HG03039 (cell line): Measurements from ENCODE around the gene TXLNB.
A peak's percentile ranks its signal among the peaks of the same experiment; 100 is the strongest.
"Not testable (repeated sequence)": the region's sequence is repeated elsewhere in the genome, so short reads cannot be mapped to it uniquely, and the experiment has no call there.

Experiments used
- ATAC-seq: cut with Tn5 transposase; IDR thresholded peaks from one replicate; pipeline ENCODE4 v1.9.1; 2021; ENCODE audit warnings: mild to moderate bottlenecking, moderate library complexity; ENCODE audit not compliant: unreplicated experiment

TXLNB gene

GRCh38 chr6:139240161-139241010 is 51.4 kb downstream of the TXLNB start:
- ATAC-seq = no peak

GRCh38 chr6:139239064-139239463 is 52.7 kb downstream of the TXLNB start:
- ATAC-seq = no peak

- ATAC-seq = no peak
These were observed 55.7 kb downstream of the TXLNB start for GRCh38 chr6:139236105-139236504.

- ATAC-seq = no peak
These were observed 56.1 kb downstream of the TXLNB start for GRCh38 chr6:139235661-139236060.

GRCh38 chr6:139234193-139234592 is 57.6 kb downstream of the TXLNB start:
- not testable (repeated sequence) for ATAC-seq

- ATAC-seq = no peak
These were observed 60.6 kb downstream of the TXLNB start for GRCh38 chr6:139231206-139231605.

- ATAC-seq = no peak
These were observed 61.4 kb downstream of the TXLNB start for GRCh38 chr6:139230391-139230840.

- not testable (repeated sequence) for ATAC-seq
These were observed 63.4 kb downstream of the TXLNB start for GRCh38 chr6:139228387-139228786.

GRCh38 chr6:139219746-139220145 is 72.1 kb downstream of the TXLNB start:
- ATAC-seq = no peak

GRCh38 chr6:139219271-139219729 is 72.5 kb downstream of the TXLNB start:
- ATAC-seq = peak; percentile 100

GRCh38 chr6:139212460-139212859 is 79.3 kb downstream of the TXLNB start:
- not testable (repeated sequence) for ATAC-seq

- not testable (repeated sequence) for ATAC-seq
These were observed 81.0 kb downstream of the TXLNB start for GRCh38 chr6:139210766-139211165.

- ATAC-seq = no peak
These were observed 86.0 kb downstream of the TXLNB start for GRCh38 chr6:139205843-139206242.

GRCh38 chr6:139204978-139205377 is 86.8 kb downstream of the TXLNB start:
- ATAC-seq = no peak

GRCh38 chr6:139201378-139201777 is 90.4 kb downstream of the TXLNB start:
- ATAC-seq = no peak

- ATAC-seq = no peak
These were observed 93.1 kb downstream of the TXLNB start for GRCh38 chr6:139198529-139199288.

- ATAC-seq = no peak
These were observed 97.1 kb downstream of the TXLNB start for GRCh38 chr6:139194740-139195139.
